Measurements from ENCODE around the gene NADK2.
"Not testable (repeated sequence)": the region's sequence is repeated elsewhere in the genome, so short reads cannot be mapped to it uniquely, and the experiment has no call there.

The NADK2 gene

GRCh38 chr5:36241631-36242533, at the start of gene NADK2:
NADK2 (minus strand) TSS chr5:36241925; CDS start chr5:36241798, 127 bp downstream.
- DNase-seq (ENCODE audit: low read depth) = peak; percentile 95

- DNase-seq (ENCODE audit: low read depth) = no peak
These were observed 44.3 kb upstream of the NADK2 start for GRCh38 chr5:36285837-36286615.

- DNase-seq (ENCODE audit: low read depth) = not testable (repeated sequence)
These were observed 42.0 kb upstream of the NADK2 start for GRCh38 chr5:36283775-36284174.

- no peak for DNase-seq (ENCODE audit: low read depth)
These were observed 39.9 kb upstream of the NADK2 start for GRCh38 chr5:36281626-36282025.

- DNase-seq (ENCODE audit: low read depth) = peak; percentile 35
These were observed 37.5 kb upstream of the NADK2 start for GRCh38 chr5:36279054-36279698.

GRCh38 chr5:36277521-36278176, 35.9 kb upstream of the NADK2 start:
- no peak for DNase-seq (ENCODE audit: low read depth)

- DNase-seq (ENCODE audit: low read depth) = no peak
These were observed 35.1 kb upstream of the NADK2 start for GRCh38 chr5:36276864-36277263.

GRCh38 chr5:36273809-36274526, 32.2 kb upstream of the NADK2 start:
- DNase-seq (ENCODE audit: low read depth) = no peak

- DNase-seq (ENCODE audit: low read depth) = no peak
These were observed 30.5 kb upstream of the NADK2 start for GRCh38 chr5:36272136-36272690.

GRCh38 chr5:36270876-36271575, 29.3 kb upstream of the NADK2 start:
- no peak for DNase-seq (ENCODE audit: low read depth)

GRCh38 chr5:36270175-36270574, 28.4 kb upstream of the NADK2 start:
- no peak for DNase-seq (ENCODE audit: low read depth)

- no peak for DNase-seq (ENCODE audit: low read depth)
These were observed 27.8 kb upstream of the NADK2 start for GRCh38 chr5:36269478-36269877.

- no peak for DNase-seq (ENCODE audit: low read depth)
These were observed 26.2 kb upstream of the NADK2 start for GRCh38 chr5:36267905-36268304.

- no peak for DNase-seq (ENCODE audit: low read depth)
These were observed 22.6 kb upstream of the NADK2 start for GRCh38 chr5:36264202-36264760.

GRCh38 chr5:36261186-36261585, 19.5 kb upstream of the NADK2 start:
- DNase-seq (ENCODE audit: low read depth) = no peak

GRCh38 chr5:36253575-36253974, 11.8 kb upstream of the NADK2 start:
- DNase-seq (ENCODE audit: low read depth) = no peak

- no peak for DNase-seq (ENCODE audit: low read depth)
These were observed 11.1 kb upstream of the NADK2 start for GRCh38 chr5:36252722-36253365.

- DNase-seq (ENCODE audit: low read depth) = no peak
These were observed 9.5 kb upstream of the NADK2 start for GRCh38 chr5:36251218-36251617.

GRCh38 chr5:36250427-36250826, 8.7 kb upstream of the NADK2 start:
- no peak for DNase-seq (ENCODE audit: low read depth)

Data from HS-5 (cell line).